HG03196 (cell line): ENCODE measurements around the gene ISM1.

ENCODE experiments used
- ATAC-seq: cut with Tn5 transposase; IDR thresholded peaks from one replicate; pipeline ENCODE4 v1.9.1; 2021; ENCODE audit not compliant: unreplicated experiment

ISM1 gene

GRCh38 chr20:13302647-13303450, 81.8 kb downstream of the ISM1 start:
- ATAC-seq = peak; percentile 67

GRCh38 chr20:13305284-13305683, 84.2 kb downstream of the ISM1 start:
- no peak for ATAC-seq

- no peak for ATAC-seq
Observed at GRCh38 chr20:13307562-13308163, 86.6 kb downstream of the ISM1 start.

GRCh38 chr20:13312300-13312699, 91.2 kb downstream of the ISM1 start:
- ATAC-seq = no peak

- ATAC-seq = no peak
Observed at GRCh38 chr20:13313201-13313600, 92.1 kb downstream of the ISM1 start.

GRCh38 chr20:13317439-13317838, 96.4 kb downstream of the ISM1 start:
- ATAC-seq = no peak

GRCh38 chr20:13318871-13319521, 97.9 kb downstream of the ISM1 start:
- no peak for ATAC-seq

GRCh38 chr20:13320702-13321101, 99.6 kb downstream of the ISM1 start:
- no peak for ATAC-seq

GRCh38 chr20:13321416-13321815, 100.3 kb downstream of the ISM1 start:
- ATAC-seq = no peak

- ATAC-seq = no peak
Observed at GRCh38 chr20:13322198-13322597, 101.1 kb downstream of the ISM1 start.

- ATAC-seq = no peak
Observed at GRCh38 chr20:13322621-13323020, 101.5 kb downstream of the ISM1 start.

GRCh38 chr20:13325033-13325432, 104.0 kb downstream of the ISM1 start:
- ATAC-seq = no peak

GRCh38 chr20:13325796-13326340, 104.8 kb downstream of the ISM1 start:
- no peak for ATAC-seq

GRCh38 chr20:13331536-13331935, 110.5 kb downstream of the ISM1 start:
- no peak for ATAC-seq

GRCh38 chr20:13333036-13333435, 112.0 kb downstream of the ISM1 start:
- no peak for ATAC-seq

GRCh38 chr20:13333793-13334192, 112.7 kb downstream of the ISM1 start:
- no peak for ATAC-seq

GRCh38 chr20:13336308-13337089, 115.4 kb downstream of the ISM1 start:
- ATAC-seq = peak; percentile 60

- no peak for ATAC-seq
Observed at GRCh38 chr20:13337090-13337784, 116.2 kb downstream of the ISM1 start.

GRCh38 chr20:13338097-13338661, 117.1 kb downstream of the ISM1 start:
- ATAC-seq = no peak

GRCh38 chr20:13338999-13339411, 117.9 kb downstream of the ISM1 start:
- ATAC-seq = no peak
